MCF 10A (cell line): ENCODE measurements around the gene LTBP4. TPM values are rescaled to one million over a fixed set of nuclear protein-coding genes. Genes with fewer than 3 reads are reported as not detected.
"Not testable (repeated sequence)": the region's sequence is repeated elsewhere in the genome, so short reads cannot be mapped to it uniquely, and the experiment has no call there.

ENCODE experiments used
- BruUV-seq: library from RNA; stranded (reverse); fragments of 400-500 nt; replicated peaks from 2 replicates; lab custom pipeline; 2021; lab: Mats Ljungman, UMichigan
- CTCF ChIA-PET: fragments of 300-600 bp; sonication (Branson Sonifier 250); formaldehyde crosslinking; extraction: SDS; loops from one replicate; lab custom pipeline; 2021; ENCODE audit warnings: antibody characterized with exemption, inconsistent platforms; lab: Yijun Ruan, JAX
- POLR2A ChIA-PET: fragments of 300-600, 350-650 bp; sonication (Branson Sonifier 250); formaldehyde crosslinking; extraction: SDS; loops from one replicate; lab custom pipeline; 2020; ENCODE audit warnings: antibody characterized with exemption, inconsistent platforms; lab: Yijun Ruan, JAX
- DNase-seq: peaks from one replicate; pipeline ENCODE4 v3.0.0-alpha.2; 2018; ENCODE audit not compliant: unreplicated experiment
- H3K27ac Mint-ChIP-seq: one replicate; pipeline ENCODE4 v1.8.0; 2022; ENCODE audit warnings: mild to moderate bottlenecking, low read depth, mixed read lengths; ENCODE audit not compliant: unreplicated experiment
- H3K27me3 Mint-ChIP-seq: one replicate; pipeline ENCODE4 v1.8.0; 2022; ENCODE audit warnings: mixed read lengths; ENCODE audit not compliant: insufficient read depth, unreplicated experiment
- H3K36me3 Mint-ChIP-seq: one replicate; pipeline ENCODE4 v1.8.0; 2022; ENCODE audit warnings: mild to moderate bottlenecking, moderate library complexity, mixed read lengths; ENCODE audit not compliant: insufficient read depth, unreplicated experiment
- H3K4me1 Mint-ChIP-seq: one replicate; pipeline ENCODE4 v1.8.0; 2022; ENCODE audit warnings: mixed read lengths; ENCODE audit not compliant: insufficient read depth, unreplicated experiment
- H3K4me3 Mint-ChIP-seq: one replicate; pipeline ENCODE4 v1.8.0; 2022; ENCODE audit warnings: mild to moderate bottlenecking, moderate library complexity, mixed read lengths; ENCODE audit not compliant: unreplicated experiment
- H3K9me3 Mint-ChIP-seq: one replicate; pipeline ENCODE4 v1.8.0; 2022; ENCODE audit warnings: mixed read lengths; ENCODE audit not compliant: unreplicated experiment
- intact Hi-C: fragments of 100-400 bp; cut with micrococcal nuclease; formaldehyde crosslinking; loops from 2 replicates; pipeline ENCODE4 v1.14.1; 2022
- total RNA-seq: library from RNA; stranded (reverse); gene quantifications from 2 replicates; pipeline ENCODE4 v1.2.3, GENCODE V29; 2022
- TF ChIP-seq, protein P1 (sequence below): fragments of 200-600 bp; IDR thresholded peaks from one replicate; pipeline ENCODE4 v1.8.0; 2022; ENCODE audit warnings: antibody characterized with exemption, mild to moderate bottlenecking; ENCODE audit not compliant: unreplicated experiment

LTBP4 gene
- total RNA-seq, 1 experiment from 2014 or later, result 76.4 TPM

- H3K36me3 Mint-ChIP-seq, result no peaks in the 10 kb centered on the region
- no peaks in the 10 kb centered on the region for H3K27me3 Mint-ChIP-seq
- BruUV-seq, result no TSS peak
- CTCF ChIA-PET, result interaction anchor here (0.5 to 1.8 kb wide), 4 partner anchors 16 to 493 kb away, joined by 3 to 8 read pairs (median 4); no protein-coding TSS in a partner anchor
- no peak for DNase-seq
- no peaks in the 10 kb centered on the region for H3K9me3 Mint-ChIP-seq
- H3K4me3 Mint-ChIP-seq, result no peak overlapping the region
- POLR2A ChIA-PET, result interaction anchor here (0.7 kb wide), 1 partner anchor 224 kb away, joined by 3 read pairs; no protein-coding TSS in a partner anchor
- TF ChIP-seq, protein P1, sequence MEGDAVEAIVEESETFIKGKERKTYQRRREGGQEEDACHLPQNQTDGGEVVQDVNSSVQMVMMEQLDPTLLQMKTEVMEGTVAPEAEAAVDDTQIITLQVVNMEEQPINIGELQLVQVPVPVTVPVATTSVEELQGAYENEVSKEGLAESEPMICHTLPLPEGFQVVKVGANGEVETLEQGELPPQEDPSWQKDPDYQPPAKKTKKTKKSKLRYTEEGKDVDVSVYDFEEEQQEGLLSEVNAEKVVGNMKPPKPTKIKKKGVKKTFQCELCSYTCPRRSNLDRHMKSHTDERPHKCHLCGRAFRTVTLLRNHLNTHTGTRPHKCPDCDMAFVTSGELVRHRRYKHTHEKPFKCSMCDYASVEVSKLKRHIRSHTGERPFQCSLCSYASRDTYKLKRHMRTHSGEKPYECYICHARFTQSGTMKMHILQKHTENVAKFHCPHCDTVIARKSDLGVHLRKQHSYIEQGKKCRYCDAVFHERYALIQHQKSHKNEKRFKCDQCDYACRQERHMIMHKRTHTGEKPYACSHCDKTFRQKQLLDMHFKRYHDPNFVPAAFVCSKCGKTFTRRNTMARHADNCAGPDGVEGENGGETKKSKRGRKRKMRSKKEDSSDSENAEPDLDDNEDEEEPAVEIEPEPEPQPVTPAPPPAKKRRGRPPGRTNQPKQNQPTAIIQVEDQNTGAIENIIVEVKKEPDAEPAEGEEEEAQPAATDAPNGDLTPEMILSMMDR, result no peak
- peaks cover 25% of the 10 kb centered on the region for H3K4me1 Mint-ChIP-seq
- no peak overlapping the region for H3K27ac Mint-ChIP-seq
- intact Hi-C loops, result no loop called here
Observed at GRCh38 chr19:40650749-40651305, 49.7 kb downstream of the LTBP4 start.

DNA sequence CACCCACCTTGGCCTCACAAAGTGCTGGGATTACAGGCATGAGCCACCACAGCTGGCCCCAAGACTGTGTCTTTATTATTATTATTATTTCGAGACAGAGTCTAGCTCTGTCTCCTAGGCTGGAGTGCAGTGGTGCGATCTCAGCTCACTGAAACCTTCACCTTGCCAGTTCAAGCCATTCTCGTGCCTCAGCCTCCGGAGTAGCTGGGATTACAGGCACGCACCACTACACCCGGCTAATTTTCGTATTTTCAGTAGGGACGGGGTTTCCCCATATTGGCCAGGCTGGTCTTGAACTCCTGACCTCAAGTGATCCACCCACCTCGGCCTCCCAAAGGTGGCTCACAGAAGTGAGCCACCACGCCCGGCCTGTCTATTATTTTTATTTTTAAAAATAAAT, 51.1 kb downstream of the LTBP4 start:
- H3K27me3 Mint-ChIP-seq, DNase-seq, POLR2A ChIA-PET, BruUV-seq, H3K36me3 Mint-ChIP-seq, intact Hi-C loops, H3K9me3 Mint-ChIP-seq, H3K4me3 Mint-ChIP-seq: not testable (repeated sequence)
- H3K27ac Mint-ChIP-seq, result peak overlapping the region; percentile 19
- CTCF ChIA-PET, result interaction anchor here (0.5 to 1.8 kb wide), 2 partner anchors 18 to 101 kb away, joined by 6 to 8 read pairs; no protein-coding TSS in a partner anchor
- peaks cover 16% of the 10 kb centered on the region for H3K4me1 Mint-ChIP-seq

DNA sequence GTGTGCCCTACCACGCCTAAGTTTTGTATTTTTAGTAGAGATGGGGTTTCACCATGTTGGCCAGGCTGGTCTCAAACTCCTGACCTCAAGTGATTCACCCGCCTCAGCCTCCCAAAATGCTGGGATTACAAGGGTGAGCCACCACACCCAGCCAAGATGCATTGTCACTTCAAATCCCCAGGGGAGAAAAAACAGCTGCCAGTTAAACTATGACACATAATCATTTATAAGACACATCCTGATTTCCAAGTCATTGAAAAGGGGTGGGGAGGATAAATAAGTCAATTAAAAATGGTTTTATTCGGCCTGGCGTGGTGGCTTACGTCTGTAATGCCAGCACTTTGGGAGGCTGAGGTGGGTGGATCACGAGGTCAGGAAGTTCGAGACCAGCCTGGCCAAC, 54.5 kb downstream of the LTBP4 start:
- H3K36me3 Mint-ChIP-seq, H3K4me3 Mint-ChIP-seq, CTCF ChIA-PET, DNase-seq, H3K27ac Mint-ChIP-seq, H3K27me3 Mint-ChIP-seq, intact Hi-C loops, BruUV-seq, H3K9me3 Mint-ChIP-seq, POLR2A ChIA-PET: not testable (repeated sequence)
- peaks cover 12% of the 10 kb centered on the region for H3K4me1 Mint-ChIP-seq

GRCh38 chr19:40658031-40658430, 56.9 kb downstream of the LTBP4 start:
- TF ChIP-seq, protein P1, result no peak
- no peaks in the 10 kb centered on the region for H3K36me3 Mint-ChIP-seq
- intact Hi-C loops, result no loop called here
- no peak for DNase-seq
- CTCF ChIA-PET, result interaction anchor here (0.5 to 1.2 kb wide), 7 partner anchors 23 to 317 kb away, joined by 3 to 13 read pairs (median 3); no protein-coding TSS in a partner anchor
- H3K27me3 Mint-ChIP-seq, result no peaks in the 10 kb centered on the region
- H3K9me3 Mint-ChIP-seq, result no peaks in the 10 kb centered on the region
- no peak overlapping the region for H3K4me3 Mint-ChIP-seq
- BruUV-seq, result no TSS peak
- no peak overlapping the region for H3K27ac Mint-ChIP-seq
- no peaks in the 10 kb centered on the region for H3K4me1 Mint-ChIP-seq
- POLR2A ChIA-PET, result no interaction called here

DNA sequence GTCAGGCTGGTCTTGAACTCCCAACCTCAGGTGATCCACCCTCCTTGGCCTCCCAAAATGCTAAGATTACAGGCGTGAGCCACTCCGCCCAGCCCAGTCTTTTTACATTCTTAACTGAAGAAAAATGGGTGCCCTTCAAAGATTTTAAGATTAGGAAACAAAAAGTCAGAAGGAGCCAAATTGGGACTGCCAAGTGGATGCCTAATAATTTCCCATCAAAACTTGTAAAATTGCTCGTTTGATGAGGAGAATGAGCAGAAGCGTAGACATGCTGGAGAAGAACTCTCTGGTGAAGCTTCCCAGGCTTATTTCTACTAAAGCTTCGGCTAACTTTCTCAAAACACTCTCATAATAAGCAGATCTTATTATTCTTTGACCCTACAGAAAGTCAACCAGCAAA, 57.9 kb downstream of the LTBP4 start:
- TF ChIP-seq, protein P1, result no peak
- intact Hi-C loops, result no loop called here
- Mint-ChIP-seq H3K4me3 (no peak overlapping the region), H3K9me3 (no peaks in the 10 kb centered on the region), H3K27me3 (no peaks in the 10 kb centered on the region), H3K4me1 (peaks cover 7% of the 10 kb centered on the region), H3K36me3 (no peaks in the 10 kb centered on the region), H3K27ac (no peak overlapping the region)
- ChIA-PET POLR2A (interaction anchor here (0.6 to 1.9 kb wide), 2 partner anchors 91 to 552 kb away, joined by 5 read pairs; partner anchors contain the start of genes ACTMAP and SNRPA), CTCF (no interaction called here)
- no peak for DNase-seq
- BruUV-seq, result no TSS peak
